Stimulated activated CD4-positive, alpha-beta T cell treated with anti-CD3 and anti-CD28 coated beads, Interleukin-1b, Interleukin-23, amount 100 ng/mL, for 4 hours (primary cell): Measurements from ENCODE around the gene HAPSTR1.

Source experiments
- DNase-seq, 2 donors: peaks; one replicate each; pipeline ENCODE4 v3.0.0-alpha.2; 2020; ENCODE audit warnings: low read depth in 2 of 2

The HAPSTR1 gene

DNA sequence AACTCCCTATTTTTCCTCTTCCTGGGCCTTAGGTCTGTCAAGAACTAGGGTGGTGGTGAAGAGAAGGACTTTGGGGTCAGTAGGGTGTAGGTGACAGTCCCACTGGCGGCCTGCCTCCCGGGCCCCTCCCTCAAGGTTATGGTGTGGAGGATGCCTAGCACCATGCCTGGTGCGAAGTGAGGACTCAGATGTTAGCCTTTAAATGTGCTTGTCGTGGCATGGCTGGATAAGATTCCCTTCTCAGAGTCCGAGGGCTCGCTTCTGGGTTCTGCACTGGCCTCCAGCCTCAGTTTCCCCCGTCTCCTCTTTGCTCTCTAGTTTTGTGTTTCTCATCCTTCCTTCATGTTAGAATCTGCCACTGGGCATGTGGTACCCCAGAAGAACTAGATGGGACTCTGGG is 32.0 kb downstream of the HAPSTR1 start:
- no peak for DNase-seq

DNA sequence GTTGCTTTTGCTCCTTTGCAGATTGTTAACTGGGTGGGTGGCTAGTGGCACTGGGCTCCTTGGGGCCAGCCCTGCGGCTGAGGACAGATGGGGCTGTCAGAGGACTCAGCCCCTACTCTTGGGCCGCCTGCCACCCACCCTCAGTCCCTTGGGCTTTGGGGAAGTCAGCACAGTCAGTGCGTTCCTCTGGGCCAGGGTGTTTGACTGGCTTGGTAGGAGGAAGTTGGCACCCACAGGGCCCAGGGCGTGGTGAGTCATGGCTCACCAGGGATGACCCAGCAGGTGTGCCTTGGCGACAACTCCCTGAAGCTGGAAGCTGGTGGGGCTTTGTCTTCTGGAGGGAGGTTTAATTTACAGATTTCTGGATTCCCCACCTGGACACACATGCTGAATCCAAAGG is 32.4 kb downstream of the HAPSTR1 start:
- DNase-seq: no peak

DNA sequence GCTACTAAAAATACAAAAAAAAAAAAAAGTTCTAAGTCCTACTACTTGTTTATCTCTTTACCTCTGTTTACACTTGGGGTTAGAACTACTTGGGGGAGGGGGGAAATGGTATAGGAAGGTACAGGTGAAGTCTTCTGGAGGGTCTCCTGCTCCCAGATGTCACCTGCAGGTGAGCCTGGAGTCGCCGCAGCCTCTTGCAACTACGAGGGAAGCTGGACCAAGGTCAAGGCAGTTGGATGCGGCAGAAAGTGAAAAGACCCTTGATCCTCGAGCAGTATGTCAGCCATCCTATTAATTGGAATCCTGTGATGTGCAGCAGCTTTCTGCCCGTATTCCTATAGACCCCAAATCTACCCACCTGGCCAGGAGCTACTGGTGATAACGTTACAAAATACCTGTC is 33.0 kb downstream of the HAPSTR1 start:
- no peak for DNase-seq

DNA sequence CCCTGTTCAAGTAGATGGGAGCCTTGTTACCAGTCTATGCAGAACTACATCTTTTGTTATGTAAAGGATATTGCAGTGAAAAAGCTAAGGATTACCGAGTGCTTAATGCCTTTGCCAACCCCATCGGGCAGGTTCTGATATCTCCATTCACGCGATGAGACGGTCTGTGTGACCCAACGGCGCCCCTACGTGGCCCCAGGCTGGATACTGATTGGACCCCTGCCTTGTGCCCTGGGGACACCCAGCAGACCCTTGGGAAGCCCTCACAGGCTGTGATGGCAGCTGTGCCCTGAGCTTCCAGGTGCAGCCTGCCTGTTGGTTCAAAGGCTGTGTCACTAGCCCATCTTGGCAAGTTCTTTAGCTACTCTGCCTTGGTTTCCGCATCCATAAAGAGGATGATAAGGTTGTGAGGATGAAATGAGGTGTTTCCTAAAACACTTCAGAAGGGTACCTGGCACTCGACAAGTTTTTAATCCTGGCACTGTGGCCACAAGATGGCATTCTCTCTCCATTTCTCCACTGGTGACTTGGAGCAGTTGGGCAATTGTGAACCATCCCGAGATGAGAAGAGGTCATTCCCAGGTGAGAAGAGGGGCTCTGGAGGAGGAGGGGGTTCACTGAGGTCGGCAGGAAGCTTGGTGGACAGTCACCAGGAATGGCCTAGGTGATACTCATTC is 33.6 kb downstream of the HAPSTR1 start:
- DNase-seq: no peak

GRCh38 chr16:9125658-9126505 is 34.4 kb downstream of the HAPSTR1 start:
- no peak for DNase-seq

- no peak for DNase-seq
Observed at GRCh38 chr16:9126609-9127008, 35.2 kb downstream of the HAPSTR1 start.

DNA sequence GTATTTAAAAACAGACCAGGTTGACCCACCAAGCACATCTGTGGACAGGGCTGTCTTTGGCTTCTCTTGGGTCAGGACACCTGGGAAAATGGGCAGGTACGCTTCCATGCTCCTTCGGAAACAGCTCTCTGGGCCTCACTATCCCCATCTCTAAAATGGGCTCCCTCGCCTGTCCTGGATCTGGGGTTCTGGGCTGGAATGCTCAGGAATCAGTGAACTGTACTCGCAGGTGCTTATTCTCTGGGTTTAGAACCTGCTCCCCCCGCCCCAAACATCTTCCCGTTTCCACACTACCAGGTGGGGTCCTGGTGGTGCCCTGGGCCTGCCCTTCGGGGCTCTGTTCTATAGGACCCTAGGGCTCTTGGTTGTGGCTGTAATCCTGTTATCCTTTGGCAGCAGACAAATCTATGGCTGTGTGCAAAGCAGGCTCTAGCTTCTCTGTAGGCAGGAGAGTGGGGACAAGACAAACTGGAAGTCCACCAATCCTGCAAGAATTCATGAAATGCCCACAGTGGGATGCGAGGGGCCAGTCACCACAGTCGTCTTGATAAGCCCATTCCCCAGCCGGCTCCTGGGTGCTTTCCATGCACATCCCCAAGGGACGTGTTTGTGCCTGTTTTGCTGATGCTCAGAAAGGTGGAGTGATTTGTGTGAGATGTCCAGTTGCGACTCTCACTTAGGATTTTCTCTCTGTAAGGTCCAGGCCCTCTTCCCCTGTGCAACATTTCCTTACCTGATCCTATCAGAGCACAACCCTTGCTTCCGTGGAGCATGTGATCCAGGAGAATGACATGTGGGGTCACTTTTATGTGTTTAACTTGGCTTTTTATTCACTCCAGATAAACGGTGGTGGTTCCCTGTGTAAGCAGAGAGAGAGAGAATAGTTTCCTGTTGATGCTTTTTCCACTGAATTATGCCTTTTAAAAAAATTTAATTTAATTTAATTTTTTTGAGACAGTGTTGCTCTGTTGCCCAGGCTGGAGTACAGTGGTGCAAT is 37.2 kb downstream of the HAPSTR1 start:
- DNase-seq: no peak

DNA sequence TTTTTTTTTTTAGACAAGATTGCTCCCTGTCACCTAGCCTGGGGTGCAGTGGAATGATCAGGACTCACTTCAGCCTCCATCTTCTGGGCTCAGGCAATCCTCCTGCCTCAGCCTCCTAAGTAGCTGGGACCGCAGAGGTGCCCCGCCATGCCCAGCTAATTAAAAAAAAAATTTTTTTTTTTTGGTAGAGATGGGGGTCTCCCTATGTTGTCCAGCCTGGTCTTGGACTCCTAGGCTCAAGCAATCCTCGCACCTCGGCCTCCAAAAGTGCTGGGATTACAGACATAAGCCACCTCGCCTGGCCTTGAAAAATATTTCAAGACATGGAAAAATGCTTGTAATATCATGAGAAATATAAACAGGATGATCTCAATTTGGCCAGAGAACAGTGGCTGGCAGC is 42.9 kb downstream of the HAPSTR1 start:
- no peak for DNase-seq

- peak; percentile 47 to 53 for DNase-seq
Observed at GRCh38 chr16:9134739-9135138, 43.3 kb downstream of the HAPSTR1 start.

GRCh38 chr16:9135797-9136196 is 44.4 kb downstream of the HAPSTR1 start:
- no peak for DNase-seq

- no peak for DNase-seq
Observed at GRCh38 chr16:9136596-9136995, 45.2 kb downstream of the HAPSTR1 start.

- no peak for DNase-seq
Observed at GRCh38 chr16:9138021-9138680, 46.7 kb downstream of the HAPSTR1 start.

GRCh38 chr16:9138731-9139501 is 47.5 kb downstream of the HAPSTR1 start:
- peak; percentile 52 to 60 for DNase-seq

GRCh38 chr16:9139965-9140364 is 48.5 kb downstream of the HAPSTR1 start:
- DNase-seq: no peak
